ENCODE results near the gene CR1L. TPM values are rescaled to one million over a fixed set of nuclear protein-coding genes. Genes with fewer than 3 reads are reported as not detected.

The CR1L gene
- polyA plus RNA-seq, 1 donor from 2014 or later = not detected

GRCh38 chr1:207654320-207654719 lies 9.4 kb downstream of the CR1L start:
- no peak overlapping the region for H3K4me2 ChIP-seq (ENCODE audit: low read length)
- H3K9me3 ChIP-seq (ENCODE audit: low read length) = no peaks in the 10 kb centered on the region
- H3K36me3 ChIP-seq (ENCODE audit: insufficient read depth, low read length) = no peaks in the 10 kb centered on the region
- no peaks in the 10 kb centered on the region for H4K20me1 ChIP-seq (ENCODE audit: insufficient read depth)
- no peak for TF ChIP-seq TAF1 (IDR thresholded peaks at IDR 0.05; ENCODE audit: low read depth)
- no peak for TF ChIP-seq RAD21 (conservative IDR thresholded peaks at IDR 0.05)
- no peak for TF ChIP-seq MXI1 (conservative IDR thresholded peaks at IDR 0.05; ENCODE audit: poor library complexity, severe bottlenecking)
- no peak for TF ChIP-seq EP300 (conservative IDR thresholded peaks at IDR 0.05; ENCODE audit: poor library complexity, severe bottlenecking)
- TF ChIP-seq CTCF (IDR thresholded peaks at IDR 0.05; ENCODE audit: poor library complexity, severe bottlenecking) = no peak
- no peak for TF ChIP-seq POLR2AphosphoS5 (IDR thresholded peaks at IDR 0.05)
- no peak for TF ChIP-seq SMC3 (conservative IDR thresholded peaks at IDR 0.05; ENCODE audit: poor library complexity)
- TF ChIP-seq EZH2 (IDR thresholded peaks at IDR 0.05; ENCODE audit: borderline replicate concordance, insufficient read depth, low read length, poor library complexity, severe bottlenecking) = no peak
- no peak for TF ChIP-seq REST (IDR thresholded peaks at IDR 0.05; ENCODE audit: borderline replicate concordance)
- H3K79me2 ChIP-seq (replicated peaks; ENCODE audit: insufficient read depth, low read length) = no peaks in the 10 kb centered on the region
- no peak overlapping the region for H3K4me3 ChIP-seq (ENCODE audit: low read length)
- no peaks in the 10 kb centered on the region for H3K27me3 ChIP-seq (ENCODE audit: insufficient read depth, low read depth, low read length)
- H3K27ac ChIP-seq (ENCODE audit: low read length) = no peak overlapping the region
- H3K9me2 ChIP-seq (ENCODE audit: insufficient read depth, low read length) = no peaks in the 10 kb centered on the region
- no peak overlapping the region for H2AFZ ChIP-seq (ENCODE audit: low read depth, low read length)
- no peaks in the 10 kb centered on the region for H3F3A ChIP-seq (ENCODE audit: insufficient read depth, low read length, poor library complexity, severe bottlenecking)
- H3K9ac ChIP-seq (ENCODE audit: low read length) = no peak overlapping the region

GRCh38 chr1:207658408-207658807 lies 13.5 kb downstream of the CR1L start:
- Histone ChIP-seq H3K9ac (ENCODE audit: low read length) (no peak overlapping the region), H3K4me3 (ENCODE audit: low read length) (no peak overlapping the region), H3K9me2 (ENCODE audit: insufficient read depth, low read length) (no peaks in the 10 kb centered on the region), H3F3A (ENCODE audit: insufficient read depth, low read length, poor library complexity, severe bottlenecking) (no peaks in the 10 kb centered on the region), H3K9me3 (ENCODE audit: low read length) (no peaks in the 10 kb centered on the region), H3K79me2 (replicated peaks; ENCODE audit: insufficient read depth, low read length) (no peaks in the 10 kb centered on the region), H3K27me3 (ENCODE audit: insufficient read depth, low read depth, low read length) (no peaks in the 10 kb centered on the region), H3K4me2 (ENCODE audit: low read length) (no peak overlapping the region), H2AFZ (ENCODE audit: low read depth, low read length) (no peak overlapping the region), H3K27ac (ENCODE audit: low read length) (no peak overlapping the region), H3K36me3 (ENCODE audit: insufficient read depth, low read length) (no peaks in the 10 kb centered on the region), H4K20me1 (ENCODE audit: insufficient read depth) (no peaks in the 10 kb centered on the region)
- no peak for TF ChIP-seq REST (IDR thresholded peaks at IDR 0.05; ENCODE audit: borderline replicate concordance)
- no peak for TF ChIP-seq RAD21 (conservative IDR thresholded peaks at IDR 0.05)
- no peak for TF ChIP-seq EP300 (conservative IDR thresholded peaks at IDR 0.05; ENCODE audit: poor library complexity, severe bottlenecking)
- no peak for TF ChIP-seq EZH2 (IDR thresholded peaks at IDR 0.05; ENCODE audit: borderline replicate concordance, insufficient read depth, low read length, poor library complexity, severe bottlenecking)
- no peak for TF ChIP-seq MXI1 (conservative IDR thresholded peaks at IDR 0.05; ENCODE audit: poor library complexity, severe bottlenecking)
- no peak for TF ChIP-seq SMC3 (conservative IDR thresholded peaks at IDR 0.05; ENCODE audit: poor library complexity)
- no peak for TF ChIP-seq POLR2AphosphoS5 (IDR thresholded peaks at IDR 0.05)
- no peak for TF ChIP-seq CTCF (IDR thresholded peaks at IDR 0.05; ENCODE audit: poor library complexity, severe bottlenecking)
- no peak for TF ChIP-seq TAF1 (IDR thresholded peaks at IDR 0.05; ENCODE audit: low read depth)
